ENCODE results near the gene ALDOA.

ALDOA gene

GRCh38 chr16:30063278-30063892 lies 2.2 kb upstream of the ALDOA start:
- peaks cover 2% of the 10 kb centered on the region for H3K36me3 ChIP-seq (ENCODE audit: control insufficient read depth, insufficient read depth, low read length)
- no peaks in the 10 kb centered on the region for H3K9me3 ChIP-seq (ENCODE audit: control insufficient read depth, low read length)
- H3K79me2 ChIP-seq: peaks cover 29% of the 10 kb centered on the region
- no peaks in the 10 kb centered on the region for H3K27me3 ChIP-seq (ENCODE audit: control insufficient read depth, insufficient read depth, low read length)
- H3K4me3 ChIP-seq (ENCODE audit: low read depth, low read length): no peak overlapping the region
- H3K9ac ChIP-seq: no peak overlapping the region
- H2AFZ ChIP-seq: peak overlapping the region; percentile 84
- TF ChIP-seq CTCF (IDR thresholded peaks at IDR 0.05): no peak
- H3K27ac ChIP-seq: peak overlapping the region; percentile 99
- peaks cover 33% of the 10 kb centered on the region for H3K4me1 ChIP-seq
- H3K4me2 ChIP-seq (ENCODE audit: low read length): no peak overlapping the region

- H2AFZ ChIP-seq: peak overlapping the region; percentile 84
- peak overlapping the region; percentile 100 for H3K4me3 ChIP-seq (ENCODE audit: low read depth, low read length)
- no peaks in the 10 kb centered on the region for H3K27me3 ChIP-seq (ENCODE audit: control insufficient read depth, insufficient read depth, low read length)
- peak overlapping the region; percentile 78 for H3K9ac ChIP-seq
- peak overlapping the region; percentile 99 for H3K27ac ChIP-seq
- TF ChIP-seq CTCF (IDR thresholded peaks at IDR 0.05): no peak
- peaks cover 5% of the 10 kb centered on the region for H3K36me3 ChIP-seq (ENCODE audit: control insufficient read depth, insufficient read depth, low read length)
- no peaks in the 10 kb centered on the region for H3K9me3 ChIP-seq (ENCODE audit: control insufficient read depth, low read length)
- H3K79me2 ChIP-seq: peaks cover 34% of the 10 kb centered on the region
- peak overlapping the region; percentile 64 for H3K4me2 ChIP-seq (ENCODE audit: low read length)
- peaks cover 38% of the 10 kb centered on the region for H3K4me1 ChIP-seq
Measured at GRCh38 chr16:30063893-30064728, 1.4 kb upstream of the ALDOA start.

- H2AFZ ChIP-seq: peak overlapping the region; percentile 84
- peak overlapping the region; percentile 100 for H3K4me3 ChIP-seq (ENCODE audit: low read depth, low read length)
- peak overlapping the region; percentile 99 for H3K27ac ChIP-seq
- peak overlapping the region; percentile 78 for H3K9ac ChIP-seq
- H3K36me3 ChIP-seq (ENCODE audit: control insufficient read depth, insufficient read depth, low read length): peaks cover 5% of the 10 kb centered on the region
- peaks cover 44% of the 10 kb centered on the region for H3K4me1 ChIP-seq
- H3K9me3 ChIP-seq (ENCODE audit: control insufficient read depth, low read length): no peaks in the 10 kb centered on the region
- peaks cover 37% of the 10 kb centered on the region for H3K79me2 ChIP-seq
- no peak for TF ChIP-seq CTCF (IDR thresholded peaks at IDR 0.05)
- no peaks in the 10 kb centered on the region for H3K27me3 ChIP-seq (ENCODE audit: control insufficient read depth, insufficient read depth, low read length)
- H3K4me2 ChIP-seq (ENCODE audit: low read length): peak overlapping the region; percentile 64
Measured at GRCh38 chr16:30064729-30065101, 845 bp upstream of the ALDOA start.

GRCh38 chr16:30065943-30066760 lies 592 bp downstream of the ALDOA start:
- no peaks in the 10 kb centered on the region for H3K27me3 ChIP-seq (ENCODE audit: control insufficient read depth, insufficient read depth, low read length)
- peak overlapping the region; percentile 70 for H2AFZ ChIP-seq
- peak overlapping the region; percentile 98 for H3K9ac ChIP-seq
- H3K4me1 ChIP-seq: peaks cover 41% of the 10 kb centered on the region
- peak overlapping the region; percentile 100 for H3K4me3 ChIP-seq (ENCODE audit: low read depth, low read length)
- peak overlapping the region; percentile 99 for H3K27ac ChIP-seq
- peak overlapping the region; percentile 64 for H3K4me2 ChIP-seq (ENCODE audit: low read length)
- no peaks in the 10 kb centered on the region for H3K9me3 ChIP-seq (ENCODE audit: control insufficient read depth, low read length)
- TF ChIP-seq CTCF (IDR thresholded peaks at IDR 0.05): no peak
- H3K79me2 ChIP-seq: peaks cover 37% of the 10 kb centered on the region
- H3K36me3 ChIP-seq (ENCODE audit: control insufficient read depth, insufficient read depth, low read length): peaks cover 5% of the 10 kb centered on the region
